SU-DHL-6 (cell line): ENCODE measurements around the gene PPARD.

Experiments
- H2AFZ ChIP-seq: fragments of 200-600 bp; sonication (generic); 2 replicates; pipeline ENCODE4 v1.6.1; 2014; ENCODE audit warnings: low read depth, mild to moderate bottlenecking, moderate library complexity, mixed read lengths, antibody characterized with exemption, low read length; ENCODE audit not compliant: severe bottlenecking
- H3F3A ChIP-seq: fragments of 200-600 bp; shearing (Covaris generic); 2 replicates; pipeline ENCODE4 v1.6.0; 2016; ENCODE audit warnings: antibody characterized with exemption, mild to moderate bottlenecking; ENCODE audit not compliant: insufficient read depth
- H3K27ac ChIP-seq: fragments of 200-600 bp; sonication (generic); 2 replicates; pipeline ENCODE4 v1.5.1; 2016; ENCODE audit warnings: low read depth, mild to moderate bottlenecking, low read length, moderate library complexity, mixed read lengths
- H3K27me3 ChIP-seq: fragments of 200-600 bp; sonication (generic), shearing (Covaris generic); 2 replicates; pipeline ENCODE4 v1.6.0; 2014; ENCODE audit warnings: mild to moderate bottlenecking, low read length
- H3K36me3 ChIP-seq: fragments of 200-600 bp; sonication (generic); 2 replicates; pipeline ENCODE4 v1.6.1; 2014; ENCODE audit warnings: mild to moderate bottlenecking, low read length, mixed read lengths
- H3K4me2 ChIP-seq: fragments of 300-600, 200-600 bp; shearing (Covaris generic), sonication (generic); 2 replicates; pipeline ENCODE4 v1.6.0; 2014; ENCODE audit warnings: low read length, low read depth, mild to moderate bottlenecking; ENCODE audit not compliant: poor library complexity, severe bottlenecking
- H3K4me3 ChIP-seq: fragments of 200-600 bp; sonication (generic); 2 replicates; pipeline ENCODE4 v1.5.1; 2014; ENCODE audit warnings: antibody characterized with exemption, low read length, mild to moderate bottlenecking, mixed read lengths; ENCODE audit not compliant: insufficient read depth, poor library complexity, severe bottlenecking
- H3K79me2 ChIP-seq: fragments of 200-600 bp; sonication (generic); 2 replicates; pipeline ENCODE4 v1.6.1; 2014; ENCODE audit warnings: mild to moderate bottlenecking, low read length, moderate library complexity; ENCODE audit not compliant: insufficient read depth
- H3K9ac ChIP-seq: fragments of 200-600 bp; sonication (generic); 2 replicates; pipeline ENCODE4 v1.7.0; 2014; ENCODE audit warnings: mild to moderate bottlenecking, low read length
- H3K9me2 ChIP-seq: fragments of 200-600 bp; sonication (generic); replicated peaks from 2 replicates; pipeline ENCODE4 v1.6.1; 2014; ENCODE audit warnings: low read length; ENCODE audit not compliant: insufficient read depth
- H3K9me3 ChIP-seq: fragments of 200-600 bp; sonication (generic); 2 replicates; pipeline ENCODE4 v1.6.1; 2014; ENCODE audit warnings: low read length, mixed read lengths; ENCODE audit not compliant: insufficient read depth
- H4K20me1 ChIP-seq: fragments of 200-600 bp; sonication (generic); 2 replicates; pipeline ENCODE4 v1.6.1; 2014; ENCODE audit warnings: low read depth, mild to moderate bottlenecking, antibody characterized with exemption, low read length, moderate library complexity, mixed read lengths
- EZH2phosphoT487 ChIP-seq: fragments of 200-600 bp; sonication (generic), shearing (Covaris generic); conservative IDR thresholded peaks from 2 replicates; pipeline ENCODE4 v1.6.1; 2018; ENCODE audit warnings: mild to moderate bottlenecking, antibody characterized with exemption, low read length, moderate library complexity, mixed read lengths
- TF ChIP-seq, protein P1 (sequence below): fragments of 200-600 bp; sonication (generic); IDR thresholded peaks from one replicate; pipeline ENCODE4 v1.5.1; 2017; ENCODE audit warnings: antibody characterized with exemption, mild to moderate bottlenecking, low read length, moderate library complexity; ENCODE audit not compliant: insufficient read depth, poor library complexity, severe bottlenecking

Gene PPARD

DNA sequence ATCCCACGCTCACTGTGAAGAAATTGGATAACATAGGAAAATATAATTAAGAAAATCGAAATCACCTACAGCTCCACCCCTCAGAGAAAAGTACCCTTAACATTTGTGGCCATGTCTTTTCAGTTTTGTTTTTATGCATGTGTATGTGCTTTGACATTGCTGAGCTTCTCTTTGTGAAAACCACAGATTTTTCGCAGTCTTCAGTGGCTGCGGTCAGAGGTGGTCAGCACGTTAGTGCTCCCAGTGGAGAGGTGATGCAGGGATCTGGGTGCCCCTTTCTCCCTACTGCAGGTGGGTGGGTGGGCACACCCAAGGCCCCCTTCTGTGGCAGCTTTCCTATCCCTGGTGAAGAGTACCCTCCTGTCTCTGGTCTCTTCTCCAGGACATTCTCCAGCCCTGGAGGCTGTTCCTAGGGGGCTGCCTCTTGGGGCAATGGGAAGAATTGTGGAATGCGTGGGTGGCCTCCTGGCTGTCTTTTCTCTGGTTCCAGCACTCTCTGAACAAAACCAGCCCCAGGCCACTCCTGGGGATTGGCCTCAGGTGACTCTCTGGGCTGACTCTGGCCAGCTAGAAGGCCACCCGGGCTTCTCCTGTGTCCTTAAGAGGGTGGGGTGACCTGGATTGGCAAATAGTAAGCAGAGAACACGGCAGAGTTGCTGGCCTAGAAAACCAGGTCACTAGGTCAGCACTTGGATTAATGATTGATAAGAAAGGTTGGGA is 59.9 kb downstream of the PPARD start:
- Histone ChIP-seq H4K20me1 (no peaks in the 10 kb centered on the region), H3K27ac (no peak overlapping the region), H3K9ac (no peak overlapping the region), H2AFZ (no peak overlapping the region), H3K4me2 (no peak overlapping the region), H3K79me2 (no peaks in the 10 kb centered on the region), H3K36me3 (no peaks in the 10 kb centered on the region), H3K4me3 (no peak overlapping the region), H3K9me2 (no peaks in the 10 kb centered on the region), H3K9me3 (no peaks in the 10 kb centered on the region), H3K27me3 (no peaks in the 10 kb centered on the region), H3F3A (no peaks in the 10 kb centered on the region)
- TF ChIP-seq, protein P1, sequence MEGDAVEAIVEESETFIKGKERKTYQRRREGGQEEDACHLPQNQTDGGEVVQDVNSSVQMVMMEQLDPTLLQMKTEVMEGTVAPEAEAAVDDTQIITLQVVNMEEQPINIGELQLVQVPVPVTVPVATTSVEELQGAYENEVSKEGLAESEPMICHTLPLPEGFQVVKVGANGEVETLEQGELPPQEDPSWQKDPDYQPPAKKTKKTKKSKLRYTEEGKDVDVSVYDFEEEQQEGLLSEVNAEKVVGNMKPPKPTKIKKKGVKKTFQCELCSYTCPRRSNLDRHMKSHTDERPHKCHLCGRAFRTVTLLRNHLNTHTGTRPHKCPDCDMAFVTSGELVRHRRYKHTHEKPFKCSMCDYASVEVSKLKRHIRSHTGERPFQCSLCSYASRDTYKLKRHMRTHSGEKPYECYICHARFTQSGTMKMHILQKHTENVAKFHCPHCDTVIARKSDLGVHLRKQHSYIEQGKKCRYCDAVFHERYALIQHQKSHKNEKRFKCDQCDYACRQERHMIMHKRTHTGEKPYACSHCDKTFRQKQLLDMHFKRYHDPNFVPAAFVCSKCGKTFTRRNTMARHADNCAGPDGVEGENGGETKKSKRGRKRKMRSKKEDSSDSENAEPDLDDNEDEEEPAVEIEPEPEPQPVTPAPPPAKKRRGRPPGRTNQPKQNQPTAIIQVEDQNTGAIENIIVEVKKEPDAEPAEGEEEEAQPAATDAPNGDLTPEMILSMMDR = no peak
- no peak for TF ChIP-seq EZH2phosphoT487

DNA sequence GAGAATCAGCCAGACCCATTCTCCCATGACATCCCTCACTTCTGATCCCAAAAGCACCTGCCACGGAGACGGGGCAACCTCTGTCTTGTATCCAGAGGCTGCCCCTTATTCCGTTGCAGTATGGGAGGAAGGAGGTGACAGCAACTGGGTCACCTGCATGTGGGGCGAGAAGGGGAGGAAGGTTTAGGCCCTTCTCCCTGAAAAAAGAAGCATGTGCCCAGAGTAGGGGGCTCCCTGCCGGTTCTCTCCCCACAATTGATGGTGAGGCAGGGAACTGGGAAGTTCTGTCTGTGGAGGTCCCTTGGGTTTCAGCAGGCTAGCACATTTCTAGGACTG is 60.5 kb downstream of the PPARD start:
- H3K27ac ChIP-seq = no peak overlapping the region

DNA sequence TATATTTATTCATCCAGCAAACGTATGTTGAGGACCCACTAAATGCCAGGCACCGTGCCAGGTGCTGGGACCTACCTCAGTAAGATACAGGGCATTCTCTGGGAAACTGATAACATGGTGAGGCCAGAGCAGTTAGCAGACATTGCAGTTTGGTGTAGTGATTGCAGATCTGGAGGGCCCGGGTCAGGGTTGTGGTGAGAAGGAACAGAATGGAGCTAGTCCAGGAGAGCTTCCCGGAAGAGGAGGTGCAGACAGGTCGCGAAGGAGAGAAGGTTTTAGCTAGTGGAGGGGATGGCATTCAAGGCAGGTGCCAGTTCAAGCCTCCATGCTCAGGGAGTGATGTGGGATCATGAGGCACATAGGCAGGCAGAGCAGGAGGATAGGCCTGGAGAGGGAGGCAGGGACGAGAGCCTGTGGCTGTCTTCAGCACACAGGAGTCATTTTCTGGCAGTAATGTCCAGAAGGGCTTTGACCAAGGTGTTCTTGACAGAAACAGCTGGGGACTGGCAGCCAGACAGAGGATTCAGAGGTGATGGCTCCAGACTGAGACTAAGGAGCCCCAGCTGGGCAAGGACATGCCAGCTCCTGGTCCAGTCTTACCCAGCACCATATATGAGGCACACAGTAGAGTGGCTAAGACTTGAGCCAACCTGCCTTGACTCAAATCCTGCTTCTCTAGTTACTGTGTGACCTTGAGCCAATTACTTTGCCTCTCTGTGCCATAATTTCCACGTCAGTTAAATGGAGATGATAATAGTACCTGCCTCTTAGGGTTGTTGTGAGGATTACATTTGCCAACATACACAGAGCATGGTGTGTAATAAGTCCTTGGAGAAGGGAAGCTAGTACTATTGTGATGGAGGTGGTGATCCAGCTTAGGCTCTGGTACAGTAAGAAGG is 61.4 kb downstream of the PPARD start:
- Histone ChIP-seq H3K4me2 (no peak overlapping the region), H3K27ac (no peak overlapping the region), H3F3A (no peaks in the 10 kb centered on the region), H2AFZ (no peak overlapping the region), H3K27me3 (no peaks in the 10 kb centered on the region), H3K9me2 (no peaks in the 10 kb centered on the region), H3K9ac (no peak overlapping the region), H4K20me1 (no peaks in the 10 kb centered on the region), H3K9me3 (no peaks in the 10 kb centered on the region), H3K36me3 (no peaks in the 10 kb centered on the region), H3K4me3 (no peak overlapping the region), H3K79me2 (no peaks in the 10 kb centered on the region)
- TF ChIP-seq, protein P1 = no peak
- no peak for TF ChIP-seq EZH2phosphoT487

More for the DNA sequence above, 60.5 kb downstream of the PPARD start:
- H3K4me3 ChIP-seq = no peak overlapping the region
- no peaks in the 10 kb centered on the region for H3F3A ChIP-seq
- H3K79me2 ChIP-seq = no peaks in the 10 kb centered on the region
- H3K9me2 ChIP-seq = no peaks in the 10 kb centered on the region
- no peak overlapping the region for H3K4me2 ChIP-seq
- no peaks in the 10 kb centered on the region for H3K36me3 ChIP-seq
- H3K9me3 ChIP-seq = no peaks in the 10 kb centered on the region
- no peaks in the 10 kb centered on the region for H3K27me3 ChIP-seq
- no peak overlapping the region for H2AFZ ChIP-seq
- no peak overlapping the region for H3K9ac ChIP-seq
- no peaks in the 10 kb centered on the region for H4K20me1 ChIP-seq
- TF ChIP-seq, protein P1 = no peak
- TF ChIP-seq EZH2phosphoT487 = no peak
